Gastrocnemius medialis (tissue), 4 donors: ENCODE data around the gene KCNC1. TPM values are rescaled to one million over a fixed set of nuclear protein-coding genes. Genes with fewer than 3 reads are reported as not detected.

Experiments
- ATAC-seq, 2 donors: fragments of 150-250 bp; one replicate each; pipeline ENCODE4 v1.9.1; 2016
- DNase-seq, 2 donors: peaks; one replicate each; pipeline ENCODE4 v3.0.0-alpha.2; 2019
- H3K27ac ChIP-seq, 4 donors: fragments of 200-600 bp; sonication (generic); 1 replicate in 1 of 4; 2 replicates in 3 of 4; pipeline ENCODE4 v1.5.1; 2016 to 2018; ENCODE audit warnings: mild to moderate bottlenecking in 2 of 4, moderate library complexity in 1 of 4
- H3K27me3 ChIP-seq, 3 donors: fragments of 200-600 bp; sonication (generic) in 2 of 3; 1 replicate in 1 of 3; 2 replicates in 2 of 3; pipeline versions ENCODE4 v1.5.1 to v1.6.0; 2016 to 2019; ENCODE audit warnings: mild to moderate bottlenecking in 1 of 3, moderate library complexity in 1 of 3
- H3K36me3 ChIP-seq, 2 donors: fragments of 200-600 bp; sonication (generic) in 1 of 2; one replicate each; pipeline ENCODE4 v1.5.1; 2017 to 2018
- H3K4me1 ChIP-seq, 2 donors: fragments of 200-600 bp; sonication (generic) in 1 of 2; one replicate each; pipeline ENCODE4 v1.5.1; 2016 to 2017; ENCODE audit warnings: mild to moderate bottlenecking in 2 of 2
- H3K4me3 ChIP-seq, 4 donors: fragments of 200-600 bp; sonication (generic) in 3 of 4; 1 replicate in 1 of 4; 2 replicates in 3 of 4; pipeline ENCODE4 v1.5.1; 2016 to 2019; ENCODE audit warnings: mild to moderate bottlenecking in 2 of 4
- H3K9me3 ChIP-seq, 3 donors: fragments of 200-600 bp; sonication (generic) in 2 of 3; 1 replicate in 1 of 3; 2 replicates in 2 of 3; pipeline ENCODE4 v1.5.1; 2016 to 2019
- POLR2A ChIP-seq, 2 donors: fragments of 450-650 bp; IDR thresholded peaks; one replicate each; pipeline ENCODE4 v1.6.1; 2017; ENCODE audit warnings: antibody characterized with exemption in 2 of 2, mild to moderate bottlenecking in 2 of 2, moderate library complexity in 2 of 2
- in situ Hi-C, 4 donors: fragments of 200-750 bp; cut with MboI; loops; one replicate each; pipeline versions ENCODE4 v1.15.0 to v1.8.0; 2017; ENCODE audit warnings: low sequenced_read_pairs in 4 of 4
- intact Hi-C: fragments of 100-400 bp; cut with DNase I; formaldehyde crosslinking; loops from one replicate; pipeline ENCODE4 v1.15.1; 2023; ENCODE audit warnings: low total_unique reads
- total RNA-seq, 4 donors: library from RNA; depleted of rRNA; stranded (reverse); fragments of >200 nt; gene quantifications; one replicate each; pipeline versions ENCODE4 v1.1.0 to v1.2.3, GENCODE V29; 2016
- TF ChIP-seq, protein P1 (sequence below), 5 experiments: fragments of 450-650 bp in 3 of 5; fragments of 200-600 bp in 2 of 5; sonication (generic) in 2 of 5; IDR thresholded peaks in 4 of 5; conservative IDR thresholded peaks in 1 of 5; 1 replicate in 4 of 5; 2 replicates in 1 of 5; pipeline ENCODE4 v1.5.1; 2016 to 2019; ENCODE audit warnings: antibody characterized with exemption in 5 of 5, mild to moderate bottlenecking in 3 of 5, moderate library complexity in 3 of 5

Gene KCNC1
- total RNA-seq, 4 donors from 2014 or later, result 0.03 to 0.53 (median 0.15) TPM

GRCh38 chr11:17721242-17721999 is 13.2 kb upstream of the KCNC1 start:
- intact Hi-C loops, result loop anchor here (1.0 kb wide), 1 partner anchor 90 kb away; no protein-coding TSS in a partner anchor
- ATAC-seq (peak in 1 of 2 donors; percentile 5), DNase-seq (no peak)
- H3K4me1 ChIP-seq, result peaks cover 8 to 21% of the 10 kb centered on the region in 2 donors
- TF ChIP-seq, protein P1, sequence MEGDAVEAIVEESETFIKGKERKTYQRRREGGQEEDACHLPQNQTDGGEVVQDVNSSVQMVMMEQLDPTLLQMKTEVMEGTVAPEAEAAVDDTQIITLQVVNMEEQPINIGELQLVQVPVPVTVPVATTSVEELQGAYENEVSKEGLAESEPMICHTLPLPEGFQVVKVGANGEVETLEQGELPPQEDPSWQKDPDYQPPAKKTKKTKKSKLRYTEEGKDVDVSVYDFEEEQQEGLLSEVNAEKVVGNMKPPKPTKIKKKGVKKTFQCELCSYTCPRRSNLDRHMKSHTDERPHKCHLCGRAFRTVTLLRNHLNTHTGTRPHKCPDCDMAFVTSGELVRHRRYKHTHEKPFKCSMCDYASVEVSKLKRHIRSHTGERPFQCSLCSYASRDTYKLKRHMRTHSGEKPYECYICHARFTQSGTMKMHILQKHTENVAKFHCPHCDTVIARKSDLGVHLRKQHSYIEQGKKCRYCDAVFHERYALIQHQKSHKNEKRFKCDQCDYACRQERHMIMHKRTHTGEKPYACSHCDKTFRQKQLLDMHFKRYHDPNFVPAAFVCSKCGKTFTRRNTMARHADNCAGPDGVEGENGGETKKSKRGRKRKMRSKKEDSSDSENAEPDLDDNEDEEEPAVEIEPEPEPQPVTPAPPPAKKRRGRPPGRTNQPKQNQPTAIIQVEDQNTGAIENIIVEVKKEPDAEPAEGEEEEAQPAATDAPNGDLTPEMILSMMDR (IDR thresholded peaks at IDR 0.05 in 4 of 5, conservative IDR thresholded peaks at IDR 0.05 in 1 of 5), result no peak
- TF ChIP-seq POLR2A (IDR thresholded peaks at IDR 0.05), result no peak
- peak overlapping the region; percentile 93 to 99 (median 96) for H3K27ac ChIP-seq
- H3K27me3 ChIP-seq, result no peaks in the 10 kb centered on the region
- peak overlapping the region; percentile 61 to 69 (median 65) for H3K4me3 ChIP-seq
- no peaks in the 10 kb centered on the region for H3K9me3 ChIP-seq
- in situ Hi-C loops, result loop anchor here (5.0 to 25.0 kb wide), 4 partner anchors 87 to 334 kb away; partner anchors contain the start of gene KCNJ11 (in 1 of the 4)
- no peaks in the 10 kb centered on the region for H3K36me3 ChIP-seq

DNA sequence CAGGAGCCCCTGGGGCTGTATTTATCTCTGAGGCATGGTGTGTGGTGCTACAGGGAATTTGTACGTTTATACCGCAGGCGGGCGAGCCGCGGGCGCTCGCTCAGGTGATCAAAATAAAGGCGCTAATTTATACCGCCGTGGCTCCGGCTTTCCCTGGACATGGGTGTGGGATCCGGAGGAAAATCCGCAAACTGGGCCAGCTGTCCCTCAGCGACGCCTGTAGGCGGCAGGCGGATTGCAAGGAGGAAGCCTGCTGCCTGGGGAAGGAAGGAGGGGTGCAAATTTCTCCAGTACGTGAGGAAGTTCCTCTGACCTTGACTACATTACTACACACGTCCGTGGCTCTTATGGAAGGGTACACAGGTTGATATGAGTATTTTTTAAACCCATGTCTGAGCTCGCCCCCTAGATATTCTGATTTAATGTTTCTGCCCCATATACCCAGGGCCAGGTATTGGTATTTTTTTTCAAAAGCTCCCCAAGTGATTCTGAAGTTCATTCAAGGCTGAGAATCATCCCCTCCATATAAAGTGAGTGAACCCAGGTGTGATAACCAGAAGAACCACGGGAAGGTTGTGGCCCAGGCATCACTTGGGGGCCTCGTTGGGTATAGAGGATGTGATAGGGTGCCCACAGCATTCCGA is 12.5 kb upstream of the KCNC1 start:
- Histone ChIP-seq H3K27me3 (no peaks in the 10 kb centered on the region), H3K4me3 (peak overlapping the region; percentile 61 to 69 (median 65)), H3K4me1 (peaks cover 8 to 21% of the 10 kb centered on the region in 2 donors), H3K36me3 (no peaks in the 10 kb centered on the region), H3K9me3 (no peaks in the 10 kb centered on the region), H3K27ac (peak overlapping the region; percentile 93 to 99 (median 96))
- in situ Hi-C loops, result loop anchor here (5.0 to 25.0 kb wide), 4 partner anchors 87 to 335 kb away; partner anchors contain the start of gene KCNJ11 (in 1 of the 4)
- DNase-seq (peak; percentile 54 to 76), ATAC-seq (peak in 1 of 2 donors; percentile 21)
- intact Hi-C loops, result loop anchor here (1.0 kb wide), 2 partner anchors 91 to 123 kb away; no protein-coding TSS in a partner anchor
- TF ChIP-seq, protein P1 (IDR thresholded peaks at IDR 0.05 in 4 of 5, conservative IDR thresholded peaks at IDR 0.05 in 1 of 5), result peak; percentile 52 to 69 (median 57)
- no peak for TF ChIP-seq POLR2A (IDR thresholded peaks at IDR 0.05)

DNA sequence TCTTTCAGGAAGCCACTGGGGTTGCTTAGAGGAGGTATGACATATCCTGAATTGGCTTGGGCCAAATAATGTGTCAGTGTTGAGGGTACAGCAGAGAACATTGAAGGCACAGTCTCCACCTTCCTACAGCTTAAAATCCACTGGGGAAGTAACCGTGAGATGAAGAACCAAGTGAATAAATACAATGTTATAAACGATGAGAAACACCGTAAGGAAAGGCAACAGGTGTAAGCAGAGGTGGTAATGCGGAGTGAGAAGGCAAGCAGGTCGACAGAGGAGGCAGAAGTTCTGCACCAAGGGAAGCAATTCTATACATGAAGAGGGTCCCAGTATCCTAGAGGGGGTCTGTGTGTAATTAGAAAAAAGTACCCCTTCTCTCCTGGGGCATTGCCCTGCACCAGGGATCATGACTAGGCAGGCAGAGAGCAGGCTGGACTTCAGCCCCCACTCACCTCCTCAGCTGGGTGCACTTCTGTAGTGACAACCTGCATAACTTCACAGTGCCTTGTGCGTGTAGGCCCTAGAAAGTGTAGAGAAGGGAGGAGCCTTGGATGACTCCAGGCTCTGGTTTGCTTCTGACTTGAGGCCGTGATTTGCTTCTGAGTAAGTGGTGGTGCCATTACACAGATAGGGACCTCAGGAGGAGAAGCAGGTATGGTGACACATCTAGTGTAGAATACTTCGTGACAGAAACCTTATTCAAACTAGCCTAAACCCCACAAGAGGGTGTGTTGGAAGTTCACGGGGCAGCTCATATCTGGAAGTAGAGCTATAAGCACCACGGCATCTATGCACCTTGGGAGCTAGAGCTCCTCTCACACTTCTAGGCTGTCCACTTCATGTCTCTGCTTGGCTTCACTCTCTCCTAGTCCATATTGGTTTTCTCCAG is 10.3 kb upstream of the KCNC1 start:
- intact Hi-C loops (no loop called here), in situ Hi-C loops (loop anchor here (5.0 to 25.0 kb wide), 4 partner anchors 89 to 337 kb away; partner anchors contain the start of gene KCNJ11 (in 1 of the 4))
- DNase-seq (no peak), ATAC-seq (no peak)
- H3K4me1 ChIP-seq, result peaks cover 3 to 13% of the 10 kb centered on the region in 2 donors
- H3K27ac ChIP-seq, result peak overlapping the region in 2 of 4 donors; percentile 7 to 66
- TF ChIP-seq, protein P1 (IDR thresholded peaks at IDR 0.05 in 4 of 5, conservative IDR thresholded peaks at IDR 0.05 in 1 of 5), result no peak
- no peak for TF ChIP-seq POLR2A (IDR thresholded peaks at IDR 0.05)
- no peak overlapping the region for H3K4me3 ChIP-seq
- H3K9me3 ChIP-seq, result no peaks in the 10 kb centered on the region
- no peaks in the 10 kb centered on the region for H3K36me3 ChIP-seq
- H3K27me3 ChIP-seq, result no peaks in the 10 kb centered on the region

DNA sequence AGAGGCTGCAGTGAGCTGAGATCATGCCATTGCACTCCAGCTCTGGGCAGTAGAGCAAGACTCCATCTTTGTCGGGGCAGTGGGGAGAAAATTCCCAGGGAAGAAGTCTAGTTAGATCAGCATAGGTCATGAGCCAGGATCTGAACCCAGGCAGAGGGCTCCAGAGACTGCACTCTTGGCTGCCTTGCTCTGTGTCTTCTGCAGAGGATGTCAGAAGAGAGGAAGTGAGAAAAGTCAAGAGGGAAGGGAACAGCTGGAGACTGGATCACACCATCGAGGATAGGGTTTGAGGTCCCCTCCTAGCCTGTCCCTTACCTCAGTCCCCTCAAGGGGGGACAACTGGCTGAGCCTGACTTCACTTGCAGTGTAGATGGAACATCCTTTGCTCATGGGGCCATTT is 9.4 kb upstream of the KCNC1 start:
- Histone ChIP-seq H3K4me3 (no peak overlapping the region), H3K9me3 (no peaks in the 10 kb centered on the region), H3K4me1 (peaks cover 3 to 13% of the 10 kb centered on the region in 2 donors), H3K36me3 (no peaks in the 10 kb centered on the region), H3K27ac (peak overlapping the region in 1 of 4 donors; percentile 66), H3K27me3 (no peaks in the 10 kb centered on the region)
- DNase-seq (no peak), ATAC-seq (no peak)
- in situ Hi-C loops, result loop anchor here in 3 of 4 donors (5.0 to 10.0 kb wide), 3 partner anchors 90 to 128 kb away; no protein-coding TSS in a partner anchor
- intact Hi-C loops, result no loop called here
- TF ChIP-seq, protein P1 (IDR thresholded peaks at IDR 0.05 in 4 of 5, conservative IDR thresholded peaks at IDR 0.05 in 1 of 5), result no peak
- no peak for TF ChIP-seq POLR2A (IDR thresholded peaks at IDR 0.05)
